CD4-positive, alpha-beta T cell treated with Interferon gamma for 1 hour (primary cell): Measurements from ENCODE around the gene CDC37L1.
"Not testable (repeated sequence)": the region's sequence is repeated elsewhere in the genome, so short reads cannot be mapped to it uniquely, and the experiment has no call there.

Experiments
- DNase-seq: peaks from one replicate; pipeline ENCODE4 v3.0.0-alpha.2; 2020

Gene CDC37L1

GRCh38 chr9:4679268-4680172, at the start of gene CDC37L1:
Gene CDC37L1 (plus strand): TSS chr9:4679569. CDS start chr9:4679768, 199 bp downstream.
- DNase-seq: peak; percentile 97

GRCh38 chr9:4630836-4631235, 48.5 kb upstream of the CDC37L1 start:
- no peak for DNase-seq

GRCh38 chr9:4638968-4639367, 40.4 kb upstream of the CDC37L1 start:
- DNase-seq: no peak

- DNase-seq: no peak
Observed at GRCh38 chr9:4639420-4639819, 39.9 kb upstream of the CDC37L1 start.

GRCh38 chr9:4640027-4640426, 39.3 kb upstream of the CDC37L1 start:
- peak; percentile 24 for DNase-seq

GRCh38 chr9:4642351-4642750, 37.0 kb upstream of the CDC37L1 start:
- DNase-seq: no peak

- no peak for DNase-seq
Observed at GRCh38 chr9:4654084-4654483, 25.3 kb upstream of the CDC37L1 start.

GRCh38 chr9:4654538-4654937, 24.8 kb upstream of the CDC37L1 start:
- DNase-seq: no peak

GRCh38 chr9:4656196-4656595, 23.2 kb upstream of the CDC37L1 start:
- not testable (repeated sequence) for DNase-seq

GRCh38 chr9:4656621-4657020, 22.7 kb upstream of the CDC37L1 start:
- DNase-seq: no peak

GRCh38 chr9:4657426-4658159, 21.8 kb upstream of the CDC37L1 start:
- DNase-seq: no peak

GRCh38 chr9:4660665-4661064, 18.7 kb upstream of the CDC37L1 start:
- not testable (repeated sequence) for DNase-seq

GRCh38 chr9:4661165-4661564, 18.2 kb upstream of the CDC37L1 start:
- DNase-seq: no peak

- no peak for DNase-seq
Observed at GRCh38 chr9:4661611-4662010, 17.8 kb upstream of the CDC37L1 start.

- DNase-seq: peak; percentile 70
Observed at GRCh38 chr9:4662108-4662988, 17.0 kb upstream of the CDC37L1 start, which contains the start of gene PLPP6. Gene PLPP6 (plus strand): TSS chr9:4662294. CDS start chr9:4662376, 82 bp downstream.

GRCh38 chr9:4662989-4663792, 16.2 kb upstream of the CDC37L1 start:
- no peak for DNase-seq

- no peak for DNase-seq
Observed at GRCh38 chr9:4663956-4664355, 15.4 kb upstream of the CDC37L1 start.

- DNase-seq: no peak
Observed at GRCh38 chr9:4665357-4665756, 14.0 kb upstream of the CDC37L1 start.

- DNase-seq: peak; percentile 18
Observed at GRCh38 chr9:4666042-4666699, 13.2 kb upstream of the CDC37L1 start, which contains the start of gene SPATA6L. Gene SPATA6L (minus strand): TSS chr9:4666480. CDS start chr9:4666250, 230 bp downstream.

- no peak for DNase-seq
Observed at GRCh38 chr9:4667681-4668080, 11.7 kb upstream of the CDC37L1 start.

- DNase-seq: no peak
Observed at GRCh38 chr9:4668604-4669003, 10.8 kb upstream of the CDC37L1 start.
